ENCODE measurements around the gene ZNF557. TPM values are rescaled to one million over a fixed set of nuclear protein-coding genes. Genes with fewer than 3 reads are reported as not detected.
"Not testable (repeated sequence)": the region's sequence is repeated elsewhere in the genome, so short reads cannot be mapped to it uniquely, and the experiment has no call there.

The ZNF557 gene
- total and polyA plus RNA-seq, 2 of the 8 experiments (the other 6 are each of a cell fraction or from before 2014, with no cell fraction given) = 1.4 to 7.4 TPM

GRCh38 chr19:7021331-7021730 is 48.2 kb upstream of the ZNF557 start, which contains the start of gene MBD3L2B:
MBD3L2B (minus strand) TSS chr19:7021431; CDS start chr19:7021397, 34 bp downstream.
- H4K8ac ChIP-seq (ENCODE audit: extremely low read depth, insufficient read depth, low read length); H3K27ac ChIP-seq (ENCODE audit: low read depth, low read length); H2AK5ac ChIP-seq (ENCODE audit: low read depth, low read length); H2BK15ac ChIP-seq (ENCODE audit: low read length); H3K56ac ChIP-seq (replicated peaks; ENCODE audit: insufficient read length, low read depth, low read length); H4K91ac ChIP-seq (replicated peaks; ENCODE audit: insufficient read length, low read length); H3K79me2 ChIP-seq (ENCODE audit: control insufficient read depth in 1 of 2, insufficient read depth in 2 of 2, low read length in 2 of 2); H3K36me3 ChIP-seq (ENCODE audit: control insufficient read depth in 2 of 4, insufficient read depth in 4 of 4, low read length in 3 of 4); H2BK12ac ChIP-seq (ENCODE audit: low read depth, low read length); H3K4ac ChIP-seq (replicated peaks; ENCODE audit: insufficient read length, low read depth, low read length); CTCF ChIA-PET (ENCODE audit: partially characterized antibody); H2AFZ ChIP-seq (ENCODE audit: low read length); H3K9ac ChIP-seq (replicated peaks in 1 of 4; ENCODE audit: extremely low read depth in 1 of 4, low read depth in 3 of 4, low read length in 3 of 4); H3K4me3 ChIP-seq (ENCODE audit: extremely low read depth in 1 of 4, insufficient read depth in 2 of 4, low read depth in 3 of 4, low read length in 4 of 4); H2BK5ac ChIP-seq (ENCODE audit: low read depth, low read length); H4K20me1 ChIP-seq (replicated peaks in 1 of 2; ENCODE audit: control insufficient read depth in 1 of 2, insufficient read depth in 2 of 2, low read length in 2 of 2); POLR2A ChIA-PET (ENCODE audit: partially characterized antibody); H3K18ac ChIP-seq (ENCODE audit: extremely low read depth, low read length); FAIRE-seq; H3K27me3 ChIP-seq (replicated peaks in 1 of 4; ENCODE audit: control insufficient read depth in 3 of 4, extremely low read depth in 1 of 4, insufficient read depth in 3 of 4, low read length in 3 of 4); H3K23ac ChIP-seq (ENCODE audit: insufficient read length); H4K5ac ChIP-seq (ENCODE audit: insufficient read length, low read depth, low read length); DNase-seq (ENCODE audit: low read depth in 1 of 2, low spot score in 2 of 2); H3K79me1 ChIP-seq (ENCODE audit: low read depth, low read length); H3K4me2 ChIP-seq (ENCODE audit: insufficient read depth in 1 of 2, low read depth in 2 of 2, low read length in 2 of 2); H3K4me1 ChIP-seq (replicated peaks in 1 of 4; ENCODE audit: control insufficient read depth in 3 of 4, insufficient read depth in 4 of 4, low read length in 3 of 4); H3K14ac ChIP-seq (ENCODE audit: insufficient read length); H3K23me2 ChIP-seq (ENCODE audit: low read depth, low read length); H2BK20ac ChIP-seq (ENCODE audit: low read length); H2BK120ac ChIP-seq (replicated peaks; ENCODE audit: low read depth, low read length): not testable (repeated sequence)
- no CpG with 5 or more reads among the region's 6 CpGs for WGBS, 2 experiments (ENCODE audit: extremely low coverage in 1 of 2, insufficient coverage in 1 of 2, insufficient read length in 1 of 2, insufficient replicate concordance in 2 of 2, low coverage in 1 of 2, low lambda C conversion rate in 2 of 2, missing lambda C conversion rate in 1 of 2)
- peaks cover 7 to 21% of the 10 kb centered on the region in 2 experiments; a peak in 2 of 4 replicates for H3K9me3 ChIP-seq (ENCODE audit: insufficient read depth in 2 of 2, low read depth in 1 of 2, low read length in 1 of 2)

- POLR2A ChIA-PET (ENCODE audit: partially characterized antibody); H3K27me3 ChIP-seq (replicated peaks in 1 of 4; ENCODE audit: control insufficient read depth in 3 of 4, extremely low read depth in 1 of 4, insufficient read depth in 3 of 4, low read length in 3 of 4): not testable (repeated sequence)
Measured at GRCh38 chr19:7028790-7029189, 40.7 kb upstream of the ZNF557 start.

More at GRCh38 chr19:7028790-7029189, 40.7 kb upstream of the ZNF557 start:
- FAIRE-seq; H3K9ac ChIP-seq (replicated peaks in 1 of 4; ENCODE audit: extremely low read depth in 1 of 4, low read depth in 3 of 4, low read length in 3 of 4); H3K79me1 ChIP-seq (ENCODE audit: low read depth, low read length); H2AFZ ChIP-seq (ENCODE audit: low read length); H3K23ac ChIP-seq (ENCODE audit: insufficient read length); H3K14ac ChIP-seq (ENCODE audit: insufficient read length); H3K23me2 ChIP-seq (ENCODE audit: low read depth, low read length); H2AK5ac ChIP-seq (ENCODE audit: low read depth, low read length); H4K5ac ChIP-seq (ENCODE audit: insufficient read length, low read depth, low read length); H4K91ac ChIP-seq (replicated peaks; ENCODE audit: insufficient read length, low read length); H3K27ac ChIP-seq (ENCODE audit: low read depth, low read length); DNase-seq (ENCODE audit: low read depth in 1 of 2, low spot score in 2 of 2); CTCF ChIA-PET (ENCODE audit: partially characterized antibody); H3K18ac ChIP-seq (ENCODE audit: extremely low read depth, low read length); H2BK120ac ChIP-seq (replicated peaks; ENCODE audit: low read depth, low read length); H2BK12ac ChIP-seq (ENCODE audit: low read depth, low read length); H4K8ac ChIP-seq (ENCODE audit: extremely low read depth, insufficient read depth, low read length); H3K36me3 ChIP-seq (ENCODE audit: control insufficient read depth in 2 of 4, insufficient read depth in 4 of 4, low read length in 3 of 4); H3K79me2 ChIP-seq (ENCODE audit: control insufficient read depth in 1 of 2, insufficient read depth in 2 of 2, low read length in 2 of 2); H3K4me2 ChIP-seq (ENCODE audit: insufficient read depth in 1 of 2, low read depth in 2 of 2, low read length in 2 of 2); H3K4me3 ChIP-seq (ENCODE audit: extremely low read depth in 1 of 4, insufficient read depth in 2 of 4, low read depth in 3 of 4, low read length in 4 of 4); H4K20me1 ChIP-seq (replicated peaks in 1 of 2; ENCODE audit: control insufficient read depth in 1 of 2, insufficient read depth in 2 of 2, low read length in 2 of 2); H3K4me1 ChIP-seq (replicated peaks in 1 of 4; ENCODE audit: control insufficient read depth in 3 of 4, insufficient read depth in 4 of 4, low read length in 3 of 4); H3K9me3 ChIP-seq (ENCODE audit: insufficient read depth in 2 of 2, low read depth in 1 of 2, low read length in 1 of 2); H2BK15ac ChIP-seq (ENCODE audit: low read length); H3K56ac ChIP-seq (replicated peaks; ENCODE audit: insufficient read length, low read depth, low read length); H3K4ac ChIP-seq (replicated peaks; ENCODE audit: insufficient read length, low read depth, low read length); H2BK5ac ChIP-seq (ENCODE audit: low read depth, low read length); H2BK20ac ChIP-seq (ENCODE audit: low read length): not testable (repeated sequence)
- WGBS, 2 experiments (ENCODE audit: extremely low coverage in 1 of 2, insufficient coverage in 1 of 2, insufficient read length in 1 of 2, insufficient replicate concordance in 2 of 2, low coverage in 1 of 2, low lambda C conversion rate in 2 of 2, missing lambda C conversion rate in 1 of 2) = no CpG with 5 or more reads among the region's 1 CpG

All from H1 (cell line).